Subcutaneous adipose tissue (tissue), 4 donors: Measurements from ENCODE around the gene RNF144A. TPM values are rescaled to one million over a fixed set of nuclear protein-coding genes. Genes with fewer than 3 reads are reported as not detected.

Experiments
- total RNA-seq, 4 donors: library from RNA; depleted of rRNA; stranded (reverse); fragments of >200 nt; gene quantifications; one replicate each; pipeline ENCODE4 v1.1.0, GENCODE V29; 2016
- TF ChIP-seq, protein P1 (sequence below): fragments of 450-650 bp; IDR thresholded peaks from one replicate; pipeline ENCODE4 v1.5.1; 2016; ENCODE audit warnings: low read depth, mild to moderate bottlenecking, control low read depth, antibody characterized with exemption, moderate library complexity

The RNF144A gene
- total RNA-seq, 4 donors from 2014 or later, result 12.2 to 45.8 (median 32.6) TPM

DNA sequence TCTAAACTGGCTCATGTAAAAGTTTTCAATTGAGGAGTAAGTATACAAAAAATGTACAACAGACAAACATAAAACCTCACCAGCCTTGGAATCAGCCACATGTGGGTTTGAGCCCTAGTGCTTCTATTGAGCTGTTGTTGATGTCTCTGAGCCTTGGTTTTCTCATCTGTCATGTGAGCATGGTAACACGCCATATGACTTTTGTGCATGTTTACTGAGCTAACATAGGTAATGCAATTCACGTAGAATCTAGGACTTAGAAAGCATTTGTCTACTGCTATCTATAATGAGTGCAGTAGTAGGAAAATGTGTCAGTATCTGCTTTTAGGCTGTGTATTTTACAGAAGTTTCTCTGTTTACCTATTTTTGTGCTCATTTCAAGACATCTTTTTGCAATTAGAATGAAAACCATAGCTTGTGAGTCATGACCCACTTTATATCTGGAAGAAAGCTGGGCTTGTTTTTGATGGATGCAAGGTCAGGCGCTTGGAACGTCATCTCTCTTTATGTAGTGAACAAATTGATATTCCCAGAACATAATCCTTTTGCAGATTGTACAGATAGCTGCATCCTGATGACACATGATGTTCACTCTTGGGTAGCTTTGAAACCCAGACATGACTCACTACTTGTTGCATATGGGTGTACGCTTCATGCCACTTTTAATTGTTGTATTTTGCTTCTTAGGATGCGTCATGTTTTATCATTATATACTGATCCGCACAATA lies 94.3 kb downstream of the RNF144A start:
- TF ChIP-seq, protein P1, sequence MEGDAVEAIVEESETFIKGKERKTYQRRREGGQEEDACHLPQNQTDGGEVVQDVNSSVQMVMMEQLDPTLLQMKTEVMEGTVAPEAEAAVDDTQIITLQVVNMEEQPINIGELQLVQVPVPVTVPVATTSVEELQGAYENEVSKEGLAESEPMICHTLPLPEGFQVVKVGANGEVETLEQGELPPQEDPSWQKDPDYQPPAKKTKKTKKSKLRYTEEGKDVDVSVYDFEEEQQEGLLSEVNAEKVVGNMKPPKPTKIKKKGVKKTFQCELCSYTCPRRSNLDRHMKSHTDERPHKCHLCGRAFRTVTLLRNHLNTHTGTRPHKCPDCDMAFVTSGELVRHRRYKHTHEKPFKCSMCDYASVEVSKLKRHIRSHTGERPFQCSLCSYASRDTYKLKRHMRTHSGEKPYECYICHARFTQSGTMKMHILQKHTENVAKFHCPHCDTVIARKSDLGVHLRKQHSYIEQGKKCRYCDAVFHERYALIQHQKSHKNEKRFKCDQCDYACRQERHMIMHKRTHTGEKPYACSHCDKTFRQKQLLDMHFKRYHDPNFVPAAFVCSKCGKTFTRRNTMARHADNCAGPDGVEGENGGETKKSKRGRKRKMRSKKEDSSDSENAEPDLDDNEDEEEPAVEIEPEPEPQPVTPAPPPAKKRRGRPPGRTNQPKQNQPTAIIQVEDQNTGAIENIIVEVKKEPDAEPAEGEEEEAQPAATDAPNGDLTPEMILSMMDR, result no peak

DNA sequence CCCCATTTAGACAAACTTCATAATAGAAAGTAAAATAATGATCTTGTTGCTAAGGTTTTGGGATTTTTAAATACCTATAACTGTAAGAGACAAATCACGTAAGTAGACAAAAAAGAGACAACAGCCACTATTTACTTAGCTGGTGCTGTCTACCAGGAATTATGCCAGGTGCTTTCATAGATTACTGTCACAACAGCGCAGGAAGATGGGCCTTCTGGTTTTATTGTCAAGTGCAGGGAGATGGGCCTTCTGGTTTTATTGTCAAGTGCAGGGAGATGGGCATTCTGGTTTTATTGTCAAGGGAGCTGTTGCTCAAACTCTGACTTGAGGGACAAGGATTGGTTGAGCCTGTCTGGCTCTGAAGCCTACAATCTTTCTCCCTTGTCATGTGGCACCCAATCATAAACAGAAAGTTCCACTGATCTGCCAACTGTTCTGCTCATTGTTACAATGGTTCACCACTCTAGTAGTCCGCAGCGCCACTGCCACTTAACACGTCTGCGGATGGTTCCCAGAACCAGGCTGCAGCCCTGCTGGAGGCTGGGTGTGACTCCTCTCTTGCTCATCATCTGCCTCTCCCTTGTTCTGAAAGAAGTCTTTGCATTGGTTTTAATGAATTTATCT lies 95.0 kb downstream of the RNF144A start:
- TF ChIP-seq, protein P1, result no peak

DNA sequence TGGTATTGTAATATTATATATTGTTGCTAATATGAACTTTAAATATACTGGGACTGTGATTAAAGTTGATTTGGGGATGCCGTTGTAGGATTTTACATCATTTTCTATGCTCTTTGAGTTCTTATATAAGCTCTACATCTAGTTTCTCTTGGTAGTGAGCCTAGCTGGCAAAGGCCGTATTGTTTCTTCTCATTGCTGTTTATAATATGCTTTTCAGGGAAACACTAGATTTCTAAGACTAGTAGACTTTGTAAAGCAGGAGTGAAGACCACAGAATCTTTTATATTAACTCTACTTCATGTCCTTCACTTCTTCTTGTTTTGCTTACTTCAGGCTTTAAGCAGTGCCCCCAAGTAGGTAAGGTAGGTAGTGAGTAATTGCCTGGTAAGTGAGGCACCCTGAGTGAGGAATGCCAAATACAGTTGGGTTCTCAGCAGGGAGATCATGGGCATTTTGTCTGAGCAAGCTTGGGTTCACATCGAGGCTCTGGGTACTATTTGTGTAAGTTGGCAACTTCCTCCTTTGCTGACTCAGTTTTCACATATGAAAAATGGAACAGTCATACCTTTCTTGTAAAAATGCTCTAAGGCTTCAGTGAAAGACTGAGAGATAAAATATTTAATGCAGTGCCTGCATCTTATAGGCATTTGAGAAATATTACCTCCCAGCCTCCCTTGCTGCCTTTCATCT lies 96.4 kb downstream of the RNF144A start:
- TF ChIP-seq, protein P1, result no peak

DNA sequence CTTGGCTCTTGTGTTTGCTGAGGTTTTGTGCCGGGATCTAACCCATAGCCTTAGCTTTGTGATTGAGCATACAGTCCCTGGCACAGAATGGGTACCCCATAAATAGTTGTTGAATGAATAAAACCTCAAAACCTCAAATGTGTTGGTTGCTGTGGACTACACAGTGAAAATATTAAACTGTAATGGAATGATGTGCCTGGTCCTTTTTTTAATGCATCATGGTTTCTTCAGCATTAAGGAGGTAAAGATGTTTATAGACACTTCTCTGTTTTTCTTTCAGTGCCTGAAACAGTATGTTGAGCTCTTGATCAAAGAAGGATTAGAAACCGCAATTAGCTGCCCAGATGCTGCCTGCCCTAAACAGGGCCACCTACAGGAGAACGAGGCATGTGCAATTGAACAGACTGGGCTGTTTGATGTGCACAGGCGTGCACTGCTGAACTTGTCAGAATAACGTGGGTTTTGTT lies 97.0 kb downstream of the RNF144A start:
- TF ChIP-seq, protein P1, result no peak

DNA sequence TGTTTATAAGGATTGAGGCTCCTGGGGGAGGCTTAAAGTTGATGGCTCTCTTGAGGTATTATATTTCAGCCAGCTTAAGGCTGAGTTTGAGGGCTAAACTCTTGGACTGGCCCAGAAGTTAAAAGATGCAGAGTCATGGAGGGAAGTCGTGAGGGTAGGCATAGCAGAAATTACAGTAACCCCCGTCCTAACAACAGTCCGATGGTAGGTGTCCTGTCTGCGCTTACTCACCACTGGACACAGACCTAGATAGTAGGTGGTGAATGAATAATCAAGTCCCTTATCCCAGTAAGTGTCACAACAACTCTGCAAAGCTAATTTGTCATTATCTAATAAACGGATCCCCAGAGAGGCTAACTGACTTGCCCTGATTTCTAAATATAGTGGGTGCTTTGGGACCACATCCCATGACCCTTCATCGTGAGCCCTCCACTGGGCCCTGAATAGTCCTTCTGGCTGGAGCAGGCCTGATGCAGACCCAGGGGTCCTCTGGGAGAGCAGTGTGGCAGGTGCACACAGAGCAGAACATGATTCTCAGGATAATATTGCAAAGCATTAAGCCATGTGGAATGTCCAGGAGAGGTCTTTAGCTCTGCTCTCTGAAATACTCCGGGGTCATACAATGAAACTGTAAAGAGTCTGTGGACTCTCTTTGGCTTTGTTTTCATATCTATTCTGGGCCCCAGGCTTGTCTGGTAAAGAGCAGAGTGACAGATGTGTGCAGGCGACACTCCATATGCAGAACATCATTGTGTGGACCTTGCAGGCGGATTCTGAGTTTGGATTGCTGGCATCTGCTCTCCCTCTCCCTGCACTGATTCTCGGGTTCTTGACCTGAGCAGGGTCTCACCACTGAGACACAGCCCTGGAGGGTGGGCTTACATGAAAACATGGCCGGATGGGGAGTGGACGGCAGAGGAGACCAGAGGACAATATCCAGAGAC lies 98.1 kb downstream of the RNF144A start:
- TF ChIP-seq, protein P1, result no peak

DNA sequence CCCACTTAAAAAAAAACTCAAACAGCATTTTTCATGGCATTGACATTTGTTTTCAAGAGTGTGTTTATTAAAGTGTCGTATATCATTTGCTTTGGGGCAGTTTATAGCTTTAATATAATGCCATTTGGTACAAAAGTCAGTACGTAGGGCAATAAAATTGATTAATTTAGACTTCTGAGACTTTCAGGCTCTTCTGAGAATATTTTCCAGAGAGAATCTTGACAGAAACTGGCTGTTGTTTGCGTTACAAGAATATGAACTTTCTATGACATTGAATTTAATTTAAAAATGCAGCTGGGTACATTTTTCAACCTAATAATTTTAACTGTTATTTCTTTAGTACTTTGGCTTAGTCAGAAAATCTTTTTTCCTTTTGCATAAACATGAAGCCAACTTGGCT lies 98.9 kb downstream of the RNF144A start:
- TF ChIP-seq, protein P1, result no peak
